Esophagus muscularis mucosa (tissue), 4 donors: ENCODE data around the gene PNN. TPM values are rescaled to one million over a fixed set of nuclear protein-coding genes. Genes with fewer than 3 reads are reported as not detected.
"Not testable (repeated sequence)": the region's sequence is repeated elsewhere in the genome, so short reads cannot be mapped to it uniquely, and the experiment has no call there.

Source experiments
- DNase-seq: peaks from one replicate; pipeline ENCODE4 v3.0.0-alpha.2; 2017; ENCODE audit errors: extremely low spot score
- H3K27ac ChIP-seq, 4 donors: fragments of 200-600 bp; sonication (generic); replicated peaks in 1 of 4; 1 replicate in 3 of 4; 2 replicates in 1 of 4; pipeline ENCODE4 v1.5.1; 2016 to 2019; ENCODE audit warnings: mild to moderate bottlenecking in 1 of 4
- H3K27me3 ChIP-seq, 4 donors: fragments of 200-600 bp; sonication (generic); one replicate each; pipeline versions ENCODE4 v1.5.1 to v1.6.0; 2016 to 2019
- H3K36me3 ChIP-seq, 4 donors: fragments of 200-600 bp; sonication (generic); one replicate each; pipeline ENCODE4 v1.5.1; 2016 to 2019
- H3K4me1 ChIP-seq, 4 donors: fragments of 200-600 bp; sonication (generic); one replicate each; pipeline ENCODE4 v1.5.1; 2016 to 2019
- H3K4me3 ChIP-seq, 4 donors: fragments of 200-600 bp; sonication (generic); 1 replicate in 2 of 4; 2 replicates in 2 of 4; pipeline ENCODE4 v1.5.1; 2016 to 2019; ENCODE audit warnings: mild to moderate bottlenecking in 4 of 4, moderate library complexity in 1 of 4
- H3K9me3 ChIP-seq, 4 donors: fragments of 200-600 bp; sonication (generic); 1 replicate in 3 of 4; 2 replicates in 1 of 4; pipeline ENCODE4 v1.5.1; 2016 to 2019
- EP300 ChIP-seq: sonication (generic); formaldehyde crosslinking; IDR thresholded peaks from one replicate; pipeline ENCODE4 v1.6.1; 2017; ENCODE audit warnings: antibody characterized with exemption
- POLR2A ChIP-seq: fragments of 450-650 bp; IDR thresholded peaks from one replicate; pipeline ENCODE4 v1.6.1; 2017; ENCODE audit warnings: antibody characterized with exemption, moderate library complexity, mild to moderate bottlenecking, low read depth
- POLR2AphosphoS5 ChIP-seq, 2 donors: sonication (generic); formaldehyde crosslinking; IDR thresholded peaks; one replicate each; pipeline ENCODE4 v1.6.1; 2017; ENCODE audit warnings: antibody characterized with exemption in 2 of 2
- WGBS: methylation state at CpG from one replicate; pipeline ENCODE4 v1.1.5; 2018; 5-methylcytosine and 5-hydroxymethylcytosine counted together
- intact Hi-C: fragments of 100-400 bp; cut with DNase I; formaldehyde crosslinking; loops from one replicate; pipeline ENCODE4 v1.15.1; 2023
- total RNA-seq, 4 donors: library from RNA; depleted of rRNA; stranded (reverse); fragments of >200 nt; gene quantifications; one replicate each; pipeline versions ENCODE4 v1.1.0 to v1.2.1, GENCODE V29; 2016
- TF ChIP-seq, protein P1 (sequence below), 3 experiments: fragments of 200-600 bp in 2 of 3; fragments of 450-650 bp in 1 of 3; sonication (generic) in 2 of 3; IDR thresholded peaks; one replicate each; pipeline ENCODE4 v1.5.1; 2017 to 2019; ENCODE audit warnings: antibody characterized with exemption in 3 of 3, mild to moderate bottlenecking in 2 of 3, moderate library complexity in 1 of 3

PNN gene
- total RNA-seq, 4 donors from 2014 or later: 21.0 to 32.8 (median 21.6) TPM

GRCh38 chr14:39160494-39160893, 14.6 kb upstream of the PNN start:
- peaks cover 0 to 21% (median 10%) of the 10 kb centered on the region in 4 donors for H3K4me1 ChIP-seq
- no peak for DNase-seq
- TF ChIP-seq POLR2A (no peak), EP300 (no peak), POLR2AphosphoS5 (IDR thresholded peaks at IDR 0.05) (no peak)
- TF ChIP-seq, protein P1, sequence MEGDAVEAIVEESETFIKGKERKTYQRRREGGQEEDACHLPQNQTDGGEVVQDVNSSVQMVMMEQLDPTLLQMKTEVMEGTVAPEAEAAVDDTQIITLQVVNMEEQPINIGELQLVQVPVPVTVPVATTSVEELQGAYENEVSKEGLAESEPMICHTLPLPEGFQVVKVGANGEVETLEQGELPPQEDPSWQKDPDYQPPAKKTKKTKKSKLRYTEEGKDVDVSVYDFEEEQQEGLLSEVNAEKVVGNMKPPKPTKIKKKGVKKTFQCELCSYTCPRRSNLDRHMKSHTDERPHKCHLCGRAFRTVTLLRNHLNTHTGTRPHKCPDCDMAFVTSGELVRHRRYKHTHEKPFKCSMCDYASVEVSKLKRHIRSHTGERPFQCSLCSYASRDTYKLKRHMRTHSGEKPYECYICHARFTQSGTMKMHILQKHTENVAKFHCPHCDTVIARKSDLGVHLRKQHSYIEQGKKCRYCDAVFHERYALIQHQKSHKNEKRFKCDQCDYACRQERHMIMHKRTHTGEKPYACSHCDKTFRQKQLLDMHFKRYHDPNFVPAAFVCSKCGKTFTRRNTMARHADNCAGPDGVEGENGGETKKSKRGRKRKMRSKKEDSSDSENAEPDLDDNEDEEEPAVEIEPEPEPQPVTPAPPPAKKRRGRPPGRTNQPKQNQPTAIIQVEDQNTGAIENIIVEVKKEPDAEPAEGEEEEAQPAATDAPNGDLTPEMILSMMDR (IDR thresholded peaks at IDR 0.05): no peak
- H3K9me3 ChIP-seq: no peaks in the 10 kb centered on the region
- WGBS: 83% methylated on average over 1 of the region's 1 CpG
- H3K36me3 ChIP-seq: peaks cover 6 to 84% (median 42%) of the 10 kb centered on the region in 4 donors
- intact Hi-C loops: no loop called here
- no peak overlapping the region for H3K27ac ChIP-seq
- H3K4me3 ChIP-seq: no peak overlapping the region
- no peaks in the 10 kb centered on the region for H3K27me3 ChIP-seq

GRCh38 chr14:39167797-39168320, 7.2 kb upstream of the PNN start:
- peak overlapping the region in 3 of 4 donors; percentile 92 to 95 (median 92) for H3K4me3 ChIP-seq
- not testable (repeated sequence) for H3K27me3 ChIP-seq, H3K9me3 ChIP-seq, H3K27ac ChIP-seq, DNase-seq
- peaks cover 27 to 61% (median 50%) of the 10 kb centered on the region in 4 donors for H3K4me1 ChIP-seq
- peaks cover 0 to 25% (median 3%) of the 10 kb centered on the region in 4 donors for H3K36me3 ChIP-seq
- WGBS: 93% methylated on average over 10 of the region's 10 CpGs
- intact Hi-C loops: loop anchor here (5.0 kb wide), 1 partner anchor 99 kb away; no protein-coding TSS in a partner anchor

DNA sequence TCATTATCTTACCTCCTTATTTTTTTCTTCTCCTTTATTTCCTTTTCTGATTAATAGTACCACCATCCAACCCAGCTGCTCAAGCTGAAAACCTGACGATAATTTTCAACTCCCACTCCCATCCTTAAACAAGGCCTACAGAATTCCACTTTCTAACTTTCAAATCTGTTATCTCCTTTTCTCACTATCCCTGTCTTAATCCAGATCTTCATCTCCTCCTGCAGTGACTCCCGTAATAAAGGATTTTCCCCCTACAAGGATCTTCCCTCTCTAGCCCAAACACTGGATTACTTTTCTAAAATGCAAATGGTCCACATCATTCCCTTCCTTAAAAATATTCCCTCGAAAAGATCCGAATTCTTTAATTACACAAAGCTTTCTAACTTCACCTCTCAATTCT, 6.5 kb upstream of the PNN start:
- H3K9me3 ChIP-seq: no peaks in the 10 kb centered on the region
- peak overlapping the region; percentile 85 to 95 (median 92) for H3K4me3 ChIP-seq
- H3K27ac ChIP-seq: no peak overlapping the region
- TF ChIP-seq, protein P1 (IDR thresholded peaks at IDR 0.05): no peak
- no peak for TF ChIP-seq POLR2A
- TF ChIP-seq EP300: no peak
- TF ChIP-seq POLR2AphosphoS5 (IDR thresholded peaks at IDR 0.05): no peak
- H3K4me1 ChIP-seq: peaks cover 27 to 61% (median 50%) of the 10 kb centered on the region in 4 donors
- 75% methylated on average over 4 of the region's 4 CpGs for WGBS
- intact Hi-C loops: loop anchor here (5.0 kb wide), 1 partner anchor 99 kb away; no protein-coding TSS in a partner anchor
- no peaks in the 10 kb centered on the region for H3K27me3 ChIP-seq
- peaks cover 0 to 19% (median 2%) of the 10 kb centered on the region in 4 donors for H3K36me3 ChIP-seq
- no peak for DNase-seq

- peak overlapping the region; percentile 95 to 98 (median 96) for H3K27ac ChIP-seq
- DNase-seq: no peak
- peaks cover 0 to 13% (median 2%) of the 10 kb centered on the region in 4 donors for H3K36me3 ChIP-seq
- no peaks in the 10 kb centered on the region for H3K27me3 ChIP-seq
- WGBS: under 1% methylated on average over 7 of the region's 7 CpGs
- H3K9me3 ChIP-seq: no peaks in the 10 kb centered on the region
- intact Hi-C loops: loop anchor here (5.0 kb wide), 1 partner anchor 98 kb away; no protein-coding TSS in a partner anchor
- peak overlapping the region; percentile 85 to 95 (median 92) for H3K4me3 ChIP-seq
- peaks cover 27 to 58% (median 50%) of the 10 kb centered on the region in 4 donors for H3K4me1 ChIP-seq
- TF ChIP-seq EP300 (no peak), POLR2AphosphoS5 (IDR thresholded peaks at IDR 0.05) (no peak), POLR2A (no peak)
- TF ChIP-seq, protein P1 (IDR thresholded peaks at IDR 0.05): no peak
Observed at GRCh38 chr14:39169541-39169900, 5.5 kb upstream of the PNN start.

- Histone ChIP-seq H3K27ac (peak overlapping the region in 3 of 4 donors; percentile 92 to 96 (median 94)), H3K4me3 (no peak overlapping the region), H3K9me3 (no peaks in the 10 kb centered on the region), H3K27me3 (no peaks in the 10 kb centered on the region), H3K4me1 (peaks cover 30 to 47% (median 40%) of the 10 kb centered on the region in 4 donors), H3K36me3 (peaks cover 16 to 20% (median 18%) of the 10 kb centered on the region in 4 donors)
- intact Hi-C loops: loop anchor here (5.0 kb wide), 2 partner anchors 71 to 259 kb away; partner anchors contain the start of genes FBXO33 and SEC23A
- WGBS: 81% methylated on average over 3 of the region's 3 CpGs
- DNase-seq: no peak
- TF ChIP-seq EP300: no peak
- TF ChIP-seq POLR2A: no peak
- TF ChIP-seq, protein P1 (IDR thresholded peaks at IDR 0.05): no peak
- no peak for TF ChIP-seq POLR2AphosphoS5 (IDR thresholded peaks at IDR 0.05)
Observed at GRCh38 chr14:39173198-39173597, 1.9 kb upstream of the PNN start.
